T-helper 1 cell treated with Interleukin-12 subunit alpha and Interleukin-12 subunit beta and Interleukin-4 antibody, amounts not matched to agents 30 μg/mL and 1 μg/mL, for 36 hours (primary cell): Measurements from ENCODE around the gene HTR3E.
"Not testable (repeated sequence)": the region's sequence is repeated elsewhere in the genome, so short reads cannot be mapped to it uniquely, and the experiment has no call there.

Experiments
- H3K27ac Mint-ChIP-seq: one replicate; pipeline ENCODE4 v1.8.0; 2021; ENCODE audit warnings: mild to moderate bottlenecking, mixed read lengths
- H3K27me3 Mint-ChIP-seq: one replicate; pipeline ENCODE4 v1.8.0; 2021; ENCODE audit warnings: low read depth, mixed read lengths
- H3K36me3 Mint-ChIP-seq: one replicate; pipeline ENCODE4 v1.8.0; 2021; ENCODE audit warnings: low read depth, mixed read lengths
- H3K4me1 Mint-ChIP-seq: one replicate; pipeline ENCODE4 v1.8.0; 2021; ENCODE audit warnings: low read depth, mixed read lengths
- H3K4me3 Mint-ChIP-seq: one replicate; pipeline ENCODE4 v1.8.0; 2021; ENCODE audit warnings: mild to moderate bottlenecking, moderate library complexity, mixed read lengths
- H3K9me3 Mint-ChIP-seq: one replicate; pipeline ENCODE4 v1.8.0; 2021; ENCODE audit warnings: mixed read lengths

Gene HTR3E

DNA sequence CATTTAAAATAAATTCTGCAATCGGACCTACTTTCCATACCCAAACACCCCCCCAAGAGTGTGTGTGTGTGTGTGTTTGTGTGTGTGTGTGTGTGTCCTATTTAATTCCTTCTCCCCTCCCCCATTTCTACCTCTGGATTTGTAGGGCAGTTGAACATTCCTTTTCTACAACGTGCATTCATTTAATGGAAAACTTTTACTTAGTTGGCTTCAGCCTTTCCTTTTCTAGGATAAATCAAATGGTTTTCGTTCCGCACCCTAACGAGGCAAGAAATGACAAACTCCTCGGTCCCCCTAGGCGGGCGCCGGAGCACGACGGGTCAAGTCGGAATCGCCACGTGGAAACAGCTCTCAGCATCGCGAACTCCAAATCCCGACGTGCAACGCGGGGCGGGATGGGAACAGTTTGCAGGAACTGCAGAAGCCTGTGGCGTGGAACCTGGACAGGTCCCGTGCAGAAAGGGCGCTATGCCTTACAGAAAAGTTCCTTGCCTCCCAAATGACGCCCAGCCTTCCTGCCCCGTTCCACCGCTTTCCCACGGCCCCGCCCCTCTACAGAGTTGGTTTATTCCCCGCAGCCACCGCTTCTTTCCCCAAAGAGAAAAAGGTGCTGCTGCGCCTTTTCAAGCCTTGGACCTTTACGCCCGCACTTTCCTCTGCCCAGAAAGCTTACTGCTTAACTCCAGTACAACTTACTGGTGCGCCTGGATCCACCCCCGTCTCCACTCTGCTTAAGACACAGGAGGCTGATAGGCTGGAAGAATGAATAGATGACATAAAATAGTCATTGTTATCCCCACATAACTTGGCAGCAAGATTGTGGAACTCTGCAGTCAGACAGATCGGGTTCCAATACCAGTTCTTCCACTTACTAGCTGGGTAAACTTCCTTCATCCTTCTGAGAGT is 37.2 kb downstream of the HTR3E start:
- no peaks in the 10 kb centered on the region for H3K9me3 Mint-ChIP-seq
- peaks cover 9% of the 10 kb centered on the region for H3K36me3 Mint-ChIP-seq
- H3K27ac Mint-ChIP-seq = peak overlapping the region; percentile 92
- H3K4me3 Mint-ChIP-seq = peak overlapping the region; percentile 93
- peaks cover 26% of the 10 kb centered on the region for H3K4me1 Mint-ChIP-seq
- H3K27me3 Mint-ChIP-seq = peaks cover 10% of the 10 kb centered on the region

DNA sequence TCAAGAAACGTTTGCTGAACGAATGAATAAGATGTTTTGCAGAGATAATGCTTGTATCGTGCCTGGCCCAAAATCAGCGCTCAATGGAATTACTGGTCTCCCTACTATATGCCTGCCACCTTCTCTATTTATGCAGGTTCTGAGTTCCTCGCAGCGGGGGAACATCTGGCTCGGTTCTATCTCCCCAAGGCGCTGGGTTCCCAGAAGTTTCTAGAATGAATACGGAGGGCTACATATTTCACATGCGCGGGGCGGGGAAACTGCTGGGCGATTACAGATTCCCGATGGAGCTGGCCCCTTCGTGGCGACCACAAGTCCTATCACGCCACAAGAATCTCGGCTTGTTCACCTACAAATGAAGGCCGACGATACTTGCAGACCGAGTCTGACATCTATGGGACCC is 37.9 kb downstream of the HTR3E start:
- Mint-ChIP-seq H3K4me1 (peaks cover 26% of the 10 kb centered on the region), H3K27me3 (peaks cover 10% of the 10 kb centered on the region), H3K4me3 (peak overlapping the region; percentile 93), H3K27ac (peak overlapping the region; percentile 92), H3K36me3 (peaks cover 9% of the 10 kb centered on the region), H3K9me3 (no peaks in the 10 kb centered on the region)

DNA sequence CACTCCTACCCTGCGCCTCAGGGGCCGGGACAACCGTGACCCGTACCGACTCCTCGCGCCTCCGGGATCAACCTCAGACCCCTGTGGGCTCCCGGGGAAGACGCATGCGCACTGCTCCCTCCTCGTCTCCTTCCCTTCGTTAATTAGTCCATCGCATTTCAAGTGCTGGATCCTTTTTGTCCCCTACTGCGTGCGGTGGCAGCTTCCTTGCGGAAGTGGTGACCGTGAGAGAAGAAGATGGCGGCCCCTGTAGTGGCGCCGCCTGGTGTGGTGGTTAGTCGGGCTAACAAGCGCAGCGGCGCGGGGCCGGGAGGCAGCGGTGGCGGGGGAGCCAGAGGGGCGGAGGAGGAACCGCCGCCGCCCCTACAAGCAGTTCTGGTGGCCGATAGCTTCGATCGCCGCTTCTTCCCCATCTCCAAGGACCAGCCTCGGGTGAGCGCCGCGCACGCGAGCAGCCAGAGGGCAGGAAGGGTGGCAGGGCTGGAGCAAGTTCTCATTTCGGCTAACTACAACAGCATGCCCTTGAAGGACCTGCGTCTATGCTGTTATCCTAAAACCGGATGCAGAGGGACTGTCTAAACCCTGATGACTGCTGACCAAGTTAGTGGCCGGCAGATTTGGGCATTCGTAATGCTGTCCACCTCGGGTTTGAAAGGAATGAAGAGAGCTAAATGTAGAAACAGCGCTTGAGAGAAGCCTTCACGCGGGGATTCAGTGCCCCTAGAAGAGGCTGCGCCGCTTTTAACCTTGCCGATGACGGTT is 38.5 kb downstream of the HTR3E start, which contains the start of gene EIF2B5:
Gene EIF2B5 (plus strand): TSS at position 210 of the 762 bp plus-strand sequence. CDS start 28 bp downstream, at position 238.
- Mint-ChIP-seq H3K4me1 (peaks cover 26% of the 10 kb centered on the region), H3K36me3 (peaks cover 13% of the 10 kb centered on the region), H3K27ac (peak within 1 kb of the TSS; percentile 92), H3K4me3 (peak within 1 kb of the TSS; percentile 93), H3K9me3 (no peaks in the 10 kb centered on the region), H3K27me3 (peaks cover 10% of the 10 kb centered on the region)

DNA sequence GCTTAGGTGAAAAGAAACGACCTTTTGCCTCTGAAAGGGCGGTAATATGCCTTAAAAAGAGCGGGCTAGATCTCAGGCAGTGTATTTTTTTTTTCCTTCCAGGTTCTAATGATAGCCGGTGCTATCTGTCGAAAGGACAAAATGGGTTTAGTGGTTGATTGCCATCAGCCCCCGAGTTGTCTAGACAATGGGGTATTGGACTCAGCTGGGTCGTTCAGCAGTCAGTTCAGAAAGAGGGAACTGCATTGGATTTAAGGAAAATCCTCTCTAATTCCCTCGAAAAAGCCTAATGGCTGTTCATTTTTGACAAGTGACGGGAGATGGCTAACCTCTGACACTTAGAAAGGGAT is 39.0 kb downstream of the HTR3E start:
- Mint-ChIP-seq H3K36me3 (peaks cover 16% of the 10 kb centered on the region), H3K27me3 (peaks cover 10% of the 10 kb centered on the region), H3K4me3 (peak overlapping the region; percentile 93), H3K4me1 (peaks cover 26% of the 10 kb centered on the region), H3K9me3 (no peaks in the 10 kb centered on the region), H3K27ac (peak overlapping the region; percentile 92)

DNA sequence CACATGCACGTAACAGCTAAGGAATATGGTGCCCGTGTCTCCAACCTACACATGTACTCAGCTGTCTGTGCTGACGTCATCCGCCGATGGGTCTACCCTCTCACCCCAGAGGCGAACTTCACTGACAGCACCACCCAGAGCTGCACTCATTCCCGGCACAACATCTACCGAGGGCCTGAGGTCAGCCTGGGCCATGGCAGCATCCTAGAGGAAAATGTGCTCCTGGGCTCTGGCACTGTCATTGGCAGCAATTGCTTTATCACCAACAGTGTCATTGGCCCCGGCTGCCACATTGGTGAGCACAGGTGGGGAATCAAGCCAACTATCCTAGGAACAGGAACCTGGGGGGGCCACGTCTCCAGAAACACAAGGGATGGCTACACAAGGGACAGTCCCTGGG is 43.6 kb downstream of the HTR3E start:
- Mint-ChIP-seq H3K9me3 (no peaks in the 10 kb centered on the region), H3K27me3 (no peaks in the 10 kb centered on the region), H3K27ac (no peak overlapping the region), H3K4me1 (peaks cover 22% of the 10 kb centered on the region), H3K36me3 (peaks cover 35% of the 10 kb centered on the region), H3K4me3 (no peak overlapping the region)

DNA sequence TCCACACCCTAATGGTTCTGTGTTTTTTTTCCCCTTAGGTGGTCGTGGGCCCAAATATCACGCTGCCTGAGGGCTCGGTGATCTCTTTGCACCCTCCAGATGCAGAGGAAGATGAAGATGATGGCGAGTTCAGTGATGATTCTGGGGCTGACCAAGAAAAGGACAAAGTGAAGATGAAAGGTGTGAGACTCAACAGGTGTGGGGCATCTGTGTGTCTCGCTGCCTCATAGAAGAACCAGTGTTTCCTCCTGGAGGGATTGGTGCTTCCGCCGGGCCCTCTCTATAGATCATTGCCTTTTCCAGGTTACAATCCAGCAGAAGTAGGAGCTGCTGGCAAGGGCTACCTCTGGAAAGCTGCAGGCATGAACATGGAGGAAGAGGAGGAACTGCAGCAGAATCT is 45.3 kb downstream of the HTR3E start:
- Mint-ChIP-seq H3K36me3 (peaks cover 36% of the 10 kb centered on the region), H3K27ac (no peak overlapping the region), H3K4me1 (peaks cover 8% of the 10 kb centered on the region), H3K4me3 (no peak overlapping the region), H3K27me3 (no peaks in the 10 kb centered on the region), H3K9me3 (no peaks in the 10 kb centered on the region)

DNA sequence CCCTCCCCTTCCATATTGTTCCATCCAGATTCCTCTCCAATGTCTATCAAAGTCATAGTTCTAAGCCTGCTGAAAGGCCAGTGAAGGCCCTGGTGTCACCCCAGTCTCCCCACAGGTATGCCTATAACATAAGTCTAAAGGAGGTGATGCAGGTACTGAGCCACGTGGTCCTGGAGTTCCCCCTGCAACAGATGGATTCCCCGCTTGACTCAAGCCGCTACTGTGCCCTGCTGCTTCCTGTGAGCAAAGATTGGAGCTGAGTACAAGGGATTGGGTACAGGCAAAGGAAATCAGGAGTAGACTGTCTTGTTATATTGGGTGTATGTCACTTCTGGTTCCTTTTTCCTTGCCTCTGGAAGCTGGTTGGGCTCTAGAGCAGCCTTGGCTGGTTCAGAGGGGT is 46.5 kb downstream of the HTR3E start:
- Mint-ChIP-seq H3K27me3 (no peaks in the 10 kb centered on the region), H3K4me3 (no peak overlapping the region), H3K9me3 (no peaks in the 10 kb centered on the region), H3K27ac (no peak overlapping the region), H3K36me3 (peaks cover 29% of the 10 kb centered on the region), H3K4me1 (peaks cover 3% of the 10 kb centered on the region)

DNA sequence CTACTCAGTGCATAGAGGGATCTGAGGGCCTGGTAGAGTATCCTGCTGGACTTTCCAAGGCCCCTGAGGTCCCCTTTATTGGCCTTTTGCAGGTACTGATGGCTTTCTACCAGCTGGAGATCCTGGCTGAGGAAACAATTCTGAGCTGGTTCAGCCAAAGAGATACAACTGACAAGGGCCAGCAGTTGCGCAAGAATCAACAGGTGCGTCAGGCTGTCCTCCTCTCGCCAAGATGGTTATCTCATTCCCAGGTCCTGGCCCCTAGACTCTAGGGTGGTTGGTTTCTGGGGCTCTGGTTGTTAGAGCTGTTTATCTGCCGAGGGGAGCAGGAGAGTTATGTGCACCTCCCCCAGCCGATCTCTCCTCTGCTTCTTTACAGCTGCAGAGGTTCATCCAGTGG is 47.6 kb downstream of the HTR3E start:
- Mint-ChIP-seq H3K27ac (no peak overlapping the region), H3K27me3 (no peaks in the 10 kb centered on the region), H3K4me1 (peaks cover 3% of the 10 kb centered on the region), H3K9me3 (no peaks in the 10 kb centered on the region), H3K4me3 (no peak overlapping the region), H3K36me3 (peaks cover 29% of the 10 kb centered on the region)

DNA sequence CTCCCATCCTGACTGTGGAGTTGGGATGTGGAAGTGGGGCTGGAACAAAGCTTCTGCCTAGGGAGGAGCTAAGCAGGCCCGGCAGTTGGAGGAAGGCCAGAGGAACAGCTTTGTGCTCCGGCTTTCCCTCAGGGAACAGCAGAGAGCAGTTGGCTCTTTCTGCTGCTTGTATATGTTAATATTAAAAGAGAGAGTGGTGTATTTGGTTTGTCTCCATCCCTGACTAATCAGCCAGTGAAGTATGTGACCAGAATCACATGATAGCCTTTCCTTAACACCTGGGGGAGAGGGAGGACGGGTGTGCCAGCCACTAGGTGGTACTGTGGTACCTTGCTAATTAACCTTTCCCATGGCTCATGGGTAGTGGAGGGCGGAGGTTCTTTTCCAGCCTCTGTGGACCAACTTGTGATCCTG is 48.3 kb downstream of the HTR3E start:
- H3K36me3 Mint-ChIP-seq = peaks cover 27% of the 10 kb centered on the region
- H3K4me1 Mint-ChIP-seq = peaks cover 3% of the 10 kb centered on the region
- H3K9me3 Mint-ChIP-seq = no peaks in the 10 kb centered on the region
- H3K27me3 Mint-ChIP-seq = no peaks in the 10 kb centered on the region
- no peak overlapping the region for H3K4me3 Mint-ChIP-seq
- no peak overlapping the region for H3K27ac Mint-ChIP-seq

DNA sequence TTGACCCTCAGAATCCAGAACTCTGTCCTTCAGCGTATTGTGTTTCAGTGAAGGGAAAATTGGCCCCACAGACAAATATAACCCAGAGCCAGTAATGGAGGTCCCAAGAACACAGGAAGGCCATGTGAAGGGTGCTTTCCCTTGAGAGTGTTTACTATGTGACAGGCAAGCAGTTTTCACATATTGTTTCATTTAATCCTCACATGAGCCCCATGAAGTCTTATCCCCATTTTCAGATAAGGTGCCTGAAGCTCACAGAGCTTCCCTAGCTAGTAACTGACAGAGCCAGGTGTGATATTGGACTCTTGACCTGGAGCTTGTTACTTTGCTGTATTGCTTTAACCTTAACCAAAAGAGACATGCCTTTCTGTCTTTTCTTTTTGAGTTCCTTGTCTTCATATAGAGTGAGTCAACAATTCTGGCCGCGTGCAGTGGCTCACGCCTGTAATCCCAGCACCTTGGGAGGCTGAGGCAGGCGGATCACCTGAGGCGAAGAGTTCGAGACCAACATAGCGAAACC is 48.9 kb downstream of the HTR3E start:
- no peaks in the 10 kb centered on the region for H3K27me3 Mint-ChIP-seq
- H3K36me3 Mint-ChIP-seq = peaks cover 22% of the 10 kb centered on the region
- peaks cover 3% of the 10 kb centered on the region for H3K4me1 Mint-ChIP-seq
- H3K4me3 Mint-ChIP-seq = no peak overlapping the region
- no peak overlapping the region for H3K27ac Mint-ChIP-seq
- no peaks in the 10 kb centered on the region for H3K9me3 Mint-ChIP-seq

DNA sequence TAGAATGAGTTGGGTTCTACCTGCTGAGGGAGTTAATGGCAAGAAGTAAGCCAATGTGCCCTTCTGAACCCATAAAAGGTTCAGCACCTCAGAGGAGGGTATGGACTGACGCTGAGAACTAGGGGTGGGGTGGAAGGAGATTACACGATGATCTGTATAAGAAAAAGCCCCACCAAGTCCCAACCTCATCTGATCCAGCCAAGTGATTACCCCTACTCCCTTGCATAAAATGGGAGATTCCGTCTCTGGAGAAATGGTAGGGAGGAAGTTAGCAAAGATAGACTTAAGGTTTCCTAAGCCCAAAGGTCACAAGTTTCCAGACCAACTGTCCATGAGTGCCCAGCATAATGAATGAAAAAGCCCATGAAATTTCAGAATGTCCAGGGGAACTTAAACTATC is 51.2 kb downstream of the HTR3E start:
- Mint-ChIP-seq H3K27me3 (no peaks in the 10 kb centered on the region), H3K27ac (no peak overlapping the region), H3K4me1 (no peaks in the 10 kb centered on the region)

DNA sequence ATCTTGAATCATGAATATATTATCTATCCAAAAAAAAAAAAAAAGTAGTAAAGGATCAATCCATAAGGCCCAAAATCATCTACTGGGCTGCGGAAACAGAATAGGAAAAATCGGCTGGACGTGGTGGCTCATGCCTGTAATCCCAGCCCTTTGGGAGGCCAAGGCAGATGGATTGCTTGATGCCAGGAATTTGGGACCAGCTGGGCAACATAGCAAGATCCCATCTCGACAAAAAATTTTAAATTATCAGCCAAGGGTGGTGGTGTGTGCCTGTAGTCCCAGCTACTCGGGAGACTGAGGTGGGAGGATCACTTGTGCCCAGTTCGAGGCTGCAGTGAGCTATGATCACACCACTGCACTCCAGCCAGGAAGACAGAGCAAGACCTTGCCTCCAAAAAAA is 52.3 kb downstream of the HTR3E start:
- Mint-ChIP-seq H3K27me3 (no peaks in the 10 kb centered on the region), H3K9me3 (no peaks in the 10 kb centered on the region), H3K4me1 (no peaks in the 10 kb centered on the region), H3K27ac (no peak overlapping the region), H3K36me3 (peaks cover 6% of the 10 kb centered on the region), H3K4me3 (no peak overlapping the region)

More for the DNA sequence above, 51.2 kb downstream of the HTR3E start:
- Mint-ChIP-seq H3K9me3 (no peaks in the 10 kb centered on the region), H3K4me3 (no peak overlapping the region), H3K36me3 (peaks cover 10% of the 10 kb centered on the region)

DNA sequence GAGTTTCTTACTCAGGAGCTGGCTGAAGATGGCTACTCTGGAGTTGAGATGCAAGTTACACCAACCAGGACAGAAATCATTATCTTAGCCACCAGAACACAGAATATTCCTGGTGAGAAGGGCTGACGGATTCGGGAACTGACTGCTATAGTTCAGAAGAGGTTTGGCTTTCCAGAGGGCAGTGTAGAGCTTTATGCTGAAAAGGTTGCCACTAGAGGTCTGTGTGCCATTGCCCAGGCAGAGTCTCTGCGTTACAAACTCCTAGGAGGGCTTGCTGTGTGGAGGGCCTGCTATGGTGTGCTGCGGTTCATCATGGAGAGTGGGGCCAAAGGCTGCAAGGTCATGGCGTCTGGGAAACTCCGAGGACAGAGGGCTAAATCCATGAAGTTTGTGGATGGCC is 52.9 kb downstream of the HTR3E start:
- H3K27me3 Mint-ChIP-seq, H3K27ac Mint-ChIP-seq, H3K36me3 Mint-ChIP-seq, H3K4me3 Mint-ChIP-seq, H3K9me3 Mint-ChIP-seq, H3K4me1 Mint-ChIP-seq: not testable (repeated sequence)

DNA sequence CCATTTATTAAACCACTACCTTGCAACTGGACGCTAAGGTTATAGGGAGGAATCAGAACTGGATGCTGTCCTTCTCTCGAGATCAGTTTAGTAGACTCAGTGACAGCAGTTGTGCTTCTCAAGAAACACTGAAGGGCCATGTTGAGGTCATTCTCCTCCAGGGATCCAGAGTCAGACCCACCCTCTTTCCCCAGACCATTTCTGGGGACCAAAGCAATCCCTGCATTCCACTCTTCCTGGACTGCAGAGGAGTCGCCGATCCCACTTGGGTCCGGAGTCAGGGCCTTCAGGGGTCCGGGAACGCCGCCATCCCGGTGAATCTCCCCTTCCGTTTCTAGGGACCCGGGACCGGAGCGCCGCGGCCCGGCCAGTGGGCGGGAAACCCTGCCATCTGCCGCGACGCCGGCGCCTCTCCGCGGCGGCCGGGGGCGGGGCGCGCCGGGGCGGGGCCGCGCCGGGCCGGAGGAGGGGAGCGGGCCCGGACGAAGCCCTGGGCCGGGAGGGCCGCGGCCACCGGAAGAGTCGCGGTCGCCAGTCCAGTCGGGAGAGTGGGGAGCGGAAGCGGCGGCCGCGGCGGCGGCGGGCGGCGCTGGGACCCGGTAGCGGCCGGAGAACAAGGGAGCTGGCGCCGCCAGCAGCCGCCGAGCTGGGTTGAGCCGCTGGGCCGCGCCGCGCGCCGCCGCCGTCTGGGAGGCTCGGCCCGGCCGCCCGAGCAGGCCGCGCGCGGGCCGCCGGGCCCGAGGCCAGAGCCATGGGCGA is 58.2 kb downstream of the HTR3E start, which contains the start of gene DVL3:
Gene DVL3 (plus strand): TSS at position 493 of the 759 bp plus-strand sequence. CDS start 259 bp downstream, at position 752.
- Mint-ChIP-seq H3K9me3 (no peaks in the 10 kb centered on the region), H3K36me3 (peaks cover 1% of the 10 kb centered on the region), H3K27me3 (no peaks in the 10 kb centered on the region), H3K27ac (peak within 1 kb of the TSS; percentile 80), H3K4me3 (peak within 1 kb of the TSS; percentile 92), H3K4me1 (peaks cover 15% of the 10 kb centered on the region)
